Endothelial cell of umbilical vein (primary cell): ENCODE data around the gene DCHS1. TPM values are rescaled to one million over a fixed set of nuclear protein-coding genes. Genes with fewer than 3 reads are reported as not detected.

Source experiments
- BruUV-seq: library from RNA; stranded (reverse); fragments of 400-500 nt; replicated peaks from 2 replicates; lab custom pipeline; 2021; lab: Mats Ljungman, UMichigan
- CTCF ChIA-PET: fragments of 300-600, 350-600 bp; sonication (Branson Sonifier 250); formaldehyde crosslinking; loops from one replicate; lab custom pipeline; 2021; ENCODE audit warnings: antibody characterized with exemption, inconsistent platforms; lab: Charles Lee
- POLR2A ChIA-PET: fragments of 300-600, 350-600 bp; sonication (Branson Sonifier 250); formaldehyde crosslinking; loops from one replicate; lab custom pipeline; 2021; ENCODE audit warnings: antibody characterized with exemption, inconsistent platforms; lab: Charles Lee
- DNase-seq: peaks from one replicate; pipeline ENCODE4 v3.0.0-alpha.2; 2011; ENCODE audit warnings: low read depth, low spot score
- FAIRE-seq: peaks from 2 replicates; lab custom pipeline; 2011; peaks lifted over from hg19 to GRCh38; lab: Jason Lieb, UNC
- H2AFZ ChIP-seq: 2 replicates; pipeline ENCODE4 v1.6.0; 2012; ENCODE audit warnings: low read depth, low read length, control low read depth, inconsistent platforms
- H3K27ac ChIP-seq: 2 replicates; pipeline ENCODE4 v1.5.1; 2011; ENCODE audit warnings: low read depth, mild to moderate bottlenecking, control low read depth, low read length, moderate library complexity; ENCODE audit not compliant: insufficient read depth
- H3K27me3 ChIP-seq, 2 experiments: 2 replicates each; pipeline versions ENCODE4 v1.6.0 to v1.6.1; 2011; ENCODE audit warnings: low read length in 2 of 2, mixed read lengths in 1 of 2; ENCODE audit not compliant: control insufficient read depth in 2 of 2, insufficient read depth in 2 of 2
- H3K36me3 ChIP-seq, 2 experiments: 2 replicates in 1 of 2; 3 replicates in 1 of 2; pipeline ENCODE4 v1.5.1; 2011; ENCODE audit warnings: low read length in 2 of 2, mild to moderate bottlenecking in 1 of 2, moderate library complexity in 1 of 2; ENCODE audit not compliant: control insufficient read depth in 2 of 2, insufficient read depth in 2 of 2; ENCODE audit errors: extremely low read depth in 1 of 2
- H3K4me1 ChIP-seq: 3 replicates; pipeline ENCODE4 v1.5.1; 2011; ENCODE audit warnings: mild to moderate bottlenecking, low read length; ENCODE audit not compliant: control insufficient read depth, insufficient read depth; ENCODE audit errors: extremely low read depth
- H3K4me2 ChIP-seq: 2 replicates; pipeline ENCODE4 v1.6.1; 2011; ENCODE audit warnings: low read length, control low read depth, mixed read lengths; ENCODE audit not compliant: insufficient read depth
- H3K4me3 ChIP-seq, 3 experiments: fragments of 200-600 bp in 1 of 3; sonication (generic), shearing (Covaris generic) in 1 of 3; replicated peaks in 1 of 3; 2 replicates each; pipeline ENCODE4 v1.5.1; 2011 to 2016; ENCODE audit warnings: control low read depth in 3 of 3, low read length in 3 of 3, mild to moderate bottlenecking in 2 of 3, inconsistent platforms in 1 of 3, low read depth in 1 of 3, moderate library complexity in 1 of 3; ENCODE audit not compliant: insufficient read depth in 1 of 3
- H3K79me2 ChIP-seq: 2 replicates; pipeline ENCODE4 v1.6.0; 2012; ENCODE audit warnings: low read length, inconsistent platforms; ENCODE audit not compliant: control insufficient read depth, insufficient read depth
- H3K9ac ChIP-seq: replicated peaks from 2 replicates; pipeline ENCODE3; 2011; ENCODE audit warnings: low read length, control low read depth; ENCODE audit not compliant: insufficient read depth; ENCODE audit errors: extremely low read depth
- H3K9me1 ChIP-seq: replicated peaks from 3 replicates; pipeline ENCODE4 v1.6.0; 2011; ENCODE audit warnings: mild to moderate bottlenecking, low read length; ENCODE audit not compliant: control insufficient read depth, insufficient read depth; ENCODE audit errors: extremely low read depth
- H3K9me3 ChIP-seq: replicated peaks from 2 replicates; pipeline ENCODE4 v1.5.1; 2012; ENCODE audit warnings: low read length, inconsistent platforms; ENCODE audit not compliant: control insufficient read depth, insufficient read depth
- H4K20me1 ChIP-seq: replicated peaks from 2 replicates; pipeline ENCODE3; 2011; ENCODE audit warnings: mild to moderate bottlenecking, low read length; ENCODE audit not compliant: control insufficient read depth, insufficient read depth; ENCODE audit errors: extremely low read depth
- CTCF ChIP-seq, 2 donors: IDR thresholded peaks; 1 replicate in 1 of 2; 2 replicates in 1 of 2; pipeline ENCODE4 v1.5.1; 2011; ENCODE audit warnings: low read length in 2 of 2, mild to moderate bottlenecking in 2 of 2, moderate library complexity in 2 of 2, control low read depth in 1 of 2, inconsistent platforms in 1 of 2, low read depth in 1 of 2; ENCODE audit not compliant: insufficient read depth in 1 of 2; ENCODE audit errors: extremely low read depth in 1 of 2
- EZH2 ChIP-seq: IDR thresholded peaks from 2 replicates; pipeline ENCODE4 v1.6.1; 2012; ENCODE audit warnings: borderline replicate concordance, low read depth, mild to moderate bottlenecking, moderate library complexity, low read length, inconsistent platforms; ENCODE audit not compliant: severe bottlenecking
- FOS ChIP-seq: IDR thresholded peaks from 2 replicates; pipeline ENCODE4 v1.6.1; 2011; ENCODE audit warnings: mild to moderate bottlenecking, low read length, moderate library complexity, borderline replicate concordance; ENCODE audit not compliant: insufficient read depth
- GATA2 ChIP-seq: IDR thresholded peaks from 2 replicates; pipeline ENCODE4 v1.7.0; 2011; ENCODE audit warnings: low read depth, mild to moderate bottlenecking, moderate library complexity, mixed read lengths, low read length; ENCODE audit not compliant: insufficient read length, insufficient read depth
- JUN ChIP-seq: IDR thresholded peaks from 2 replicates; pipeline ENCODE4 v1.6.1; 2011; ENCODE audit warnings: borderline replicate concordance, low read depth; ENCODE audit not compliant: insufficient read length, insufficient read depth
- MAX ChIP-seq: IDR thresholded peaks from 2 replicates; pipeline ENCODE4 v1.6.1; 2011; ENCODE audit not compliant: insufficient read depth, insufficient read length
- MYC ChIP-seq: IDR thresholded peaks from one replicate; pipeline ENCODE4 v1.6.1; 2011; ENCODE audit warnings: mild to moderate bottlenecking, low read depth, low read length
- POLR2A ChIP-seq: IDR thresholded peaks from 2 replicates; pipeline ENCODE4 v1.6.1; 2012; ENCODE audit warnings: low read depth, mild to moderate bottlenecking, control low read depth, low read length
- POLR2AphosphoS5 ChIP-seq: IDR thresholded peaks from 2 replicates; pipeline ENCODE4 v1.6.1; 2012; ENCODE audit warnings: low read depth, mild to moderate bottlenecking, control low read depth, low read length, moderate library complexity; ENCODE audit not compliant: insufficient read depth
- dilution Hi-C: fragments of 300-500 bp; cut with MboI; formaldehyde crosslinking; loops from one replicate; pipeline ENCODE4 v1.15.0; 2019; ENCODE audit warnings: low sequenced_read_pairs; ENCODE audit not compliant: extremely low pct_ligation_motif_present
- intact Hi-C: fragments of 100-400 bp; cut with micrococcal nuclease; formaldehyde crosslinking; loops from one replicate; pipeline ENCODE4 v1.10.0; 2022
- polyA plus RNA-seq, 4 experiments: library from polyadenylated mRNA; depleted of rRNA in 3 of 4; stranded (reverse) in 3 of 4; unstranded in 1 of 4; fragments of >200 nt; gene quantifications; 2 replicates each; pipeline versions ENCODE4 v1.2.1 to v1.2.3, GENCODE V29; 2011 to 2012; ENCODE audit warnings: missing spikeins in 1 of 4
- total RNA-seq: library from RNA; stranded (reverse); gene quantifications from 2 replicates; pipeline ENCODE4 v1.2.3, GENCODE V29; 2021

The DCHS1 gene
- total and polyA plus RNA-seq, 2 donors (not counting 3 experiments of a cell fraction or from before 2014, with no cell fraction given), result 56.2 to 73.0 TPM

- FAIRE-seq, result no peak
- Histone ChIP-seq H3K4me2 (no peak overlapping the region), H3K9ac (no peak overlapping the region), H4K20me1 (no peaks in the 10 kb centered on the region), H3K79me2 (no peaks in the 10 kb centered on the region), H3K27me3 (no peaks in the 10 kb centered on the region), H3K4me3 (no peak overlapping the region), H2AFZ (no peak overlapping the region), H3K9me1 (no peaks in the 10 kb centered on the region), H3K36me3 (no peaks in the 10 kb centered on the region), H3K4me1 (peaks cover 14% of the 10 kb centered on the region), H3K9me3 (no peaks in the 10 kb centered on the region), H3K27ac (no peak overlapping the region)
- DNase-seq, result no peak
- CTCF ChIA-PET, result interaction anchor here (1.1 to 2.3 kb wide), 5 partner anchors 9 to 143 kb away, joined by 3 to 14 read pairs (median 4); partner anchors contain the start of gene MRPL17
- POLR2A ChIA-PET, result interaction anchor here (0.7 kb wide), 1 partner anchor 63 kb away, joined by 3 read pairs; no protein-coding TSS in a partner anchor
- intact Hi-C loops (loop anchor here (2.0 kb wide), 1 partner anchor 17 kb away; no protein-coding TSS in a partner anchor), dilution Hi-C loops (no loop called here)
- TF ChIP-seq EZH2 (no peak), MAX (no peak), POLR2AphosphoS5 (no peak), FOS (no peak), GATA2 (no peak), POLR2A (no peak), MYC (no peak), CTCF (IDR thresholded peaks at IDR 0.05; ENCODE audit: extremely low read depth in 1 of 2, insufficient read depth in 1 of 2, low read depth in 1 of 2, low read length in 2 of 2) (no peak), JUN (no peak)
- no TSS peak for BruUV-seq
Measured at GRCh38 chr11:6673523-6674218, 18.1 kb upstream of the DCHS1 start.
